MM.1S (cell line): ENCODE results near the gene CTNNA2.

Experiments
- DNase-seq: peaks from one replicate; pipeline ENCODE4 v3.0.0-alpha.2; 2015
- H2AFZ ChIP-seq: fragments of 300-600 bp; sonication (generic); 2 replicates; pipeline ENCODE4 v1.6.0; 2016; ENCODE audit warnings: antibody characterized with exemption, low read length
- H3F3A ChIP-seq: fragments of 300-600 bp; sonication (generic); 2 replicates; pipeline ENCODE4 v1.6.1; 2016; ENCODE audit warnings: mild to moderate bottlenecking, antibody characterized with exemption, low read length, moderate library complexity, mixed read lengths; ENCODE audit not compliant: insufficient read depth
- H3K27ac ChIP-seq: fragments of 300-600 bp; sonication (generic); 2 replicates; pipeline ENCODE4 v1.5.1; 2016; ENCODE audit warnings: mild to moderate bottlenecking, low read length
- H3K27me3 ChIP-seq: fragments of 300-600 bp; sonication (generic); replicated peaks from 2 replicates; pipeline ENCODE4 v1.6.0; 2016; ENCODE audit warnings: low read length; ENCODE audit not compliant: insufficient read depth
- H3K36me3 ChIP-seq: fragments of 300-600 bp; sonication (generic); replicated peaks from 2 replicates; pipeline ENCODE4 v1.6.1; 2016; ENCODE audit warnings: mild to moderate bottlenecking, low read length, mixed read lengths; ENCODE audit not compliant: insufficient read depth
- H3K4me1 ChIP-seq: fragments of 300-600 bp; sonication (generic); 2 replicates; pipeline ENCODE4 v1.6.1; 2016; ENCODE audit warnings: low read length, mixed read lengths
- H3K4me2 ChIP-seq: fragments of 300-600 bp; sonication (generic); 2 replicates; pipeline ENCODE4 v1.6.0; 2016; ENCODE audit warnings: low read depth, low read length
- H3K4me3 ChIP-seq: fragments of 300-600 bp; sonication (generic); 2 replicates; pipeline ENCODE4 v1.5.1; 2016; ENCODE audit warnings: low read length, mixed read lengths
- H3K79me2 ChIP-seq: fragments of 300-600 bp; sonication (generic); 2 replicates; pipeline ENCODE4 v1.6.1; 2016; ENCODE audit warnings: mixed run types, low read length, mixed read lengths
- H3K9ac ChIP-seq: fragments of 300-600 bp; sonication (generic); 2 replicates; pipeline ENCODE4 v1.6.1; 2016; ENCODE audit warnings: low read length, mixed read lengths
- H3K9me2 ChIP-seq: fragments of 300-600 bp; sonication (generic); replicated peaks from 2 replicates; pipeline ENCODE4 v1.6.1; 2016; ENCODE audit warnings: mild to moderate bottlenecking, low read length, mixed read lengths; ENCODE audit not compliant: insufficient read depth
- H3K9me3 ChIP-seq: fragments of 300-600 bp; sonication (generic); replicated peaks from 2 replicates; pipeline ENCODE4 v1.6.1; 2016; ENCODE audit warnings: mild to moderate bottlenecking, low read length, mixed read lengths; ENCODE audit not compliant: insufficient read depth
- H4K20me1 ChIP-seq: fragments of 300-600 bp; sonication (generic); 2 replicates; pipeline ENCODE4 v1.6.1; 2016; ENCODE audit warnings: mild to moderate bottlenecking, low read length, moderate library complexity, mixed read lengths; ENCODE audit not compliant: insufficient read depth
- EZH2 ChIP-seq: fragments of 300-600 bp; sonication (generic); optimal IDR thresholded peaks from 2 replicates; pipeline ENCODE3; 2017; ENCODE audit warnings: low read depth, mild to moderate bottlenecking, antibody characterized with exemption, low read length, mixed read lengths
- EZH2phosphoT487 ChIP-seq: fragments of 300-600 bp; sonication (generic); IDR thresholded peaks from 2 replicates; pipeline ENCODE4 v1.6.1; 2018; ENCODE audit warnings: antibody characterized with exemption, low read length
- TF ChIP-seq, protein P1 (sequence below): fragments of 300-600 bp; sonication (generic); IDR thresholded peaks from 2 replicates; pipeline ENCODE4 v1.5.1; 2016; ENCODE audit warnings: antibody characterized with exemption, low read length, mixed read lengths

Gene CTNNA2

DNA sequence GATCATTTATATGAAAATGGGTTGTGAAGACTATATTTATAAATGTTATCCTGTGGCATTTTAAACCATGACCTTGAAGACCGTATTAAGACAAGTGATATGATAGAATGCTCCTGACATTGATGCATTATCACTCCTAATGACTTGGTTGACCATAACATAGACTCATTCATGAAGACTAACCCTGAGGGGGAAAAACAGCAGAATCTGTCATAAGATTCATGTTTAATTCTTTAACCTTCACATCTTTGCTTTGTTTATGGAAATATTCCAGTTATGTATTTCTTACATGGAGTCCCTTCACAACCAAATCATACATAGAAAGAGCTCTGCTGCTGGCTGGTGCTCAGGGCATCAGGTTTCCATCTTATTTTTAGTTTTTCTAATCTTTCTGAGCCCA, 78.4 kb downstream of the CTNNA2 start:
- Histone ChIP-seq H3K4me2 (no peak overlapping the region), H3K9ac (no peak overlapping the region), H3K4me1 (no peaks in the 10 kb centered on the region), H3K9me3 (no peaks in the 10 kb centered on the region), H3K36me3 (no peaks in the 10 kb centered on the region), H3K9me2 (no peaks in the 10 kb centered on the region), H4K20me1 (no peaks in the 10 kb centered on the region), H3F3A (no peaks in the 10 kb centered on the region), H2AFZ (no peak overlapping the region), H3K79me2 (no peaks in the 10 kb centered on the region), H3K4me3 (no peak overlapping the region), H3K27ac (no peak overlapping the region), H3K27me3 (no peaks in the 10 kb centered on the region)
- TF ChIP-seq, protein P1, sequence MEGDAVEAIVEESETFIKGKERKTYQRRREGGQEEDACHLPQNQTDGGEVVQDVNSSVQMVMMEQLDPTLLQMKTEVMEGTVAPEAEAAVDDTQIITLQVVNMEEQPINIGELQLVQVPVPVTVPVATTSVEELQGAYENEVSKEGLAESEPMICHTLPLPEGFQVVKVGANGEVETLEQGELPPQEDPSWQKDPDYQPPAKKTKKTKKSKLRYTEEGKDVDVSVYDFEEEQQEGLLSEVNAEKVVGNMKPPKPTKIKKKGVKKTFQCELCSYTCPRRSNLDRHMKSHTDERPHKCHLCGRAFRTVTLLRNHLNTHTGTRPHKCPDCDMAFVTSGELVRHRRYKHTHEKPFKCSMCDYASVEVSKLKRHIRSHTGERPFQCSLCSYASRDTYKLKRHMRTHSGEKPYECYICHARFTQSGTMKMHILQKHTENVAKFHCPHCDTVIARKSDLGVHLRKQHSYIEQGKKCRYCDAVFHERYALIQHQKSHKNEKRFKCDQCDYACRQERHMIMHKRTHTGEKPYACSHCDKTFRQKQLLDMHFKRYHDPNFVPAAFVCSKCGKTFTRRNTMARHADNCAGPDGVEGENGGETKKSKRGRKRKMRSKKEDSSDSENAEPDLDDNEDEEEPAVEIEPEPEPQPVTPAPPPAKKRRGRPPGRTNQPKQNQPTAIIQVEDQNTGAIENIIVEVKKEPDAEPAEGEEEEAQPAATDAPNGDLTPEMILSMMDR, result no peak
- TF ChIP-seq EZH2 (no peak), EZH2phosphoT487 (no peak)
- DNase-seq, result no peak

DNA sequence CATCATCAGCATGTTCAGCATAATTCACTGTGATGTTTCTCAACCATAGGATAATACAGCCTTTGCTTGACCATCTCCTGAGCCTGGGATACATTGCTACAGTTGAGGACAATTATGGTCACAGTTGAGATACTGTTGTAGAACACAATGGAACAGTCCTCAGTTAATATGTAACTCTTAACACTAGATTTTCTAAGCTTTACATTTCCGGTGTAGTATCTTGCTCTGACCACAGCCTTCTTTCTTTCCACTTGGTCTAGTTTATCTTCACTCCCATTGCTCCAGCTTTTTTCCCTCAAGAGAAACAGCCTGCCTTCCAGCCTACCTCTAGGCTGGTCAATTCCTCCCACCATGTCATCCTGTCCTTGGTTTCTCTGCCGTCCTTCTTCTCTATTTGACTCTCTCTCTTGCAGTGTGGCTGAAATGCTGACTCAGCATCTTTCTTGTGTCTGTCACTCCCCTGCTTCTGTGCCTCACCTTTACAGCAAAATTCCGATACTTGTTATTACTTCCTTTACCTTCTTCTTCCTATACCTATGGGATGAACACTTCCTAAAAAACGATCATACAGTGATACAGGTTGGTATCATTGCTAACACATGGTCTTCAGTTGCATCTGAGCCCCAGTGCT, 80.5 kb downstream of the CTNNA2 start:
- H2AFZ ChIP-seq, result no peak overlapping the region
- H4K20me1 ChIP-seq, result no peaks in the 10 kb centered on the region
- H3K4me3 ChIP-seq, result no peak overlapping the region
- no peaks in the 10 kb centered on the region for H3K9me2 ChIP-seq
- no peaks in the 10 kb centered on the region for H3F3A ChIP-seq
- H3K9me3 ChIP-seq, result no peaks in the 10 kb centered on the region
- H3K4me1 ChIP-seq, result no peaks in the 10 kb centered on the region
- no peaks in the 10 kb centered on the region for H3K36me3 ChIP-seq
- H3K4me2 ChIP-seq, result no peak overlapping the region
- TF ChIP-seq, protein P1, result no peak
- no peak for TF ChIP-seq EZH2phosphoT487
- no peak for TF ChIP-seq EZH2
- H3K27me3 ChIP-seq, result no peaks in the 10 kb centered on the region
- H3K9ac ChIP-seq, result no peak overlapping the region
- no peaks in the 10 kb centered on the region for H3K79me2 ChIP-seq
- no peak for DNase-seq
- no peak overlapping the region for H3K27ac ChIP-seq

DNA sequence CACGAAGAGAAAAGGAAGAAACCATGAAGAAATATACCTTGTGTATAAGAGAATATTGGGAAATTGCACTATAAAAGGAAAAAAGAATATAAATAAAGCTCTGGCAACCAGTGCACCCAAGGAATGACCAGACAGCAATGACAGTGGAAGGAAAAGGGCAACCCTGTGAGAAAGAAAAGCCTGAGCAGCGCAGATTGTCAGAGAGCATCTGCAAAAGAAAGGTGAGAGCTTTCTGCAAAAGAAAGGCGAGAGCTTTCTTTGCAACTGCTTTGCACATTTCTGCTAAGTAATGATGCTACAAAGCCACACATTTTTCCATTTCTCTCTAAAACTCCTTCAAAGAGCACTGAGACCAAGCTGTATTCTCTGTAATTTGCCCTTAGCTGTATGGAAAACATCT, 83.6 kb downstream of the CTNNA2 start:
- Histone ChIP-seq H3K9me2 (no peaks in the 10 kb centered on the region), H3K9me3 (no peaks in the 10 kb centered on the region), H3K9ac (no peak overlapping the region), H3K4me1 (no peaks in the 10 kb centered on the region), H3F3A (no peaks in the 10 kb centered on the region), H3K4me3 (no peak overlapping the region), H3K27me3 (no peaks in the 10 kb centered on the region), H4K20me1 (no peaks in the 10 kb centered on the region), H3K79me2 (no peaks in the 10 kb centered on the region), H3K27ac (no peak overlapping the region), H3K36me3 (no peaks in the 10 kb centered on the region), H3K4me2 (no peak overlapping the region), H2AFZ (no peak overlapping the region)
- DNase-seq, result no peak
- TF ChIP-seq, protein P1, result no peak
- no peak for TF ChIP-seq EZH2phosphoT487
- TF ChIP-seq EZH2, result no peak
